Activated naive CD4-positive, alpha-beta T cell treated with anti-CD3 and anti-CD28 coated beads for 36 hours (primary cell): ENCODE data around the gene HTRA3. TPM values are rescaled to one million over a fixed set of nuclear protein-coding genes. Genes with fewer than 3 reads are reported as not detected.

ENCODE experiments used
- CTCF ChIA-PET: fragments of 350-600 bp; sonication (Branson Sonifier 250); formaldehyde crosslinking; loops from one replicate; lab custom pipeline; 2021; ENCODE audit warnings: antibody characterized with exemption; lab: Charles Lee
- DNase-seq: peaks from one replicate; pipeline ENCODE4 v3.0.0-alpha.2; 2020
- H3K27ac Mint-ChIP-seq: one replicate; pipeline ENCODE4 v1.8.0; 2021; ENCODE audit warnings: mild to moderate bottlenecking, mixed read lengths
- H3K27me3 Mint-ChIP-seq: one replicate; pipeline ENCODE4 v1.8.0; 2021; ENCODE audit warnings: low read depth, mixed read lengths
- H3K36me3 Mint-ChIP-seq: one replicate; pipeline ENCODE4 v1.8.0; 2021; ENCODE audit warnings: low read depth, mixed read lengths
- H3K4me1 Mint-ChIP-seq: one replicate; pipeline ENCODE4 v1.8.0; 2021; ENCODE audit warnings: low read depth, mixed read lengths
- H3K4me3 Mint-ChIP-seq: one replicate; pipeline ENCODE4 v1.8.0; 2021; ENCODE audit warnings: mild to moderate bottlenecking, moderate library complexity, mixed read lengths
- H3K9me3 Mint-ChIP-seq: one replicate; pipeline ENCODE4 v1.8.0; 2021; ENCODE audit warnings: mixed read lengths
- intact Hi-C: fragments of 100-400 bp; cut with micrococcal nuclease; formaldehyde crosslinking; loops from one replicate; pipeline ENCODE4 v1.15.1; 2023
- total RNA-seq, 2 experiments: library from RNA; stranded (reverse); gene quantifications; one replicate each; pipeline ENCODE4 v1.2.3, GENCODE V29; 2021

HTRA3 gene
- total RNA-seq, 2 experiments from 2014 or later, result not detected

GRCh38 chr4:8329859-8330761 is 60.6 kb downstream of the HTRA3 start:
- no peaks in the 10 kb centered on the region for H3K36me3 Mint-ChIP-seq
- DNase-seq, result no peak
- H3K27me3 Mint-ChIP-seq, result no peaks in the 10 kb centered on the region
- no peak overlapping the region for H3K27ac Mint-ChIP-seq
- peaks cover under 1% of the 10 kb centered on the region for H3K9me3 Mint-ChIP-seq
- no peak overlapping the region for H3K4me3 Mint-ChIP-seq
- CTCF ChIA-PET, result no interaction called here
- no peaks in the 10 kb centered on the region for H3K4me1 Mint-ChIP-seq
- intact Hi-C loops, result no loop called here

GRCh38 chr4:8330821-8331574 is 61.4 kb downstream of the HTRA3 start:
- H3K27me3 Mint-ChIP-seq, result no peaks in the 10 kb centered on the region
- intact Hi-C loops, result no loop called here
- DNase-seq, result no peak
- no peak overlapping the region for H3K4me3 Mint-ChIP-seq
- H3K4me1 Mint-ChIP-seq, result no peaks in the 10 kb centered on the region
- H3K36me3 Mint-ChIP-seq, result no peaks in the 10 kb centered on the region
- CTCF ChIA-PET, result no interaction called here
- H3K27ac Mint-ChIP-seq, result no peak overlapping the region
- H3K9me3 Mint-ChIP-seq, result peaks cover 8% of the 10 kb centered on the region

- Mint-ChIP-seq H3K4me1 (no peaks in the 10 kb centered on the region), H3K27ac (no peak overlapping the region)
- CTCF ChIA-PET, result no interaction called here
Observed at GRCh38 chr4:8331575-8331955, 62.0 kb downstream of the HTRA3 start.

GRCh38 chr4:8332038-8332857 is 62.7 kb downstream of the HTRA3 start:
- H3K4me3 Mint-ChIP-seq, result no peak overlapping the region

More at GRCh38 chr4:8331575-8331955, 62.0 kb downstream of the HTRA3 start:
- no peaks in the 10 kb centered on the region for H3K36me3 Mint-ChIP-seq
- no peaks in the 10 kb centered on the region for H3K27me3 Mint-ChIP-seq
- H3K9me3 Mint-ChIP-seq, result peaks cover 12% of the 10 kb centered on the region
- DNase-seq, result no peak
- no peak overlapping the region for H3K4me3 Mint-ChIP-seq
- intact Hi-C loops, result no loop called here

GRCh38 chr4:8332891-8333331 is 63.4 kb downstream of the HTRA3 start:
- CTCF ChIA-PET, result no interaction called here
- Mint-ChIP-seq H3K4me3 (no peak overlapping the region), H3K4me1 (no peaks in the 10 kb centered on the region), H3K27me3 (no peaks in the 10 kb centered on the region), H3K9me3 (peaks cover 16% of the 10 kb centered on the region), H3K36me3 (no peaks in the 10 kb centered on the region), H3K27ac (no peak overlapping the region)
- intact Hi-C loops, result no loop called here
- DNase-seq, result no peak

More at GRCh38 chr4:8332038-8332857, 62.7 kb downstream of the HTRA3 start:
- intact Hi-C loops, result no loop called here
- no peak for DNase-seq
- H3K27me3 Mint-ChIP-seq, result no peaks in the 10 kb centered on the region
- peaks cover 16% of the 10 kb centered on the region for H3K9me3 Mint-ChIP-seq
- CTCF ChIA-PET, result no interaction called here
- H3K27ac Mint-ChIP-seq, result no peak overlapping the region
- H3K4me1 Mint-ChIP-seq, result no peaks in the 10 kb centered on the region
- no peaks in the 10 kb centered on the region for H3K36me3 Mint-ChIP-seq

DNA sequence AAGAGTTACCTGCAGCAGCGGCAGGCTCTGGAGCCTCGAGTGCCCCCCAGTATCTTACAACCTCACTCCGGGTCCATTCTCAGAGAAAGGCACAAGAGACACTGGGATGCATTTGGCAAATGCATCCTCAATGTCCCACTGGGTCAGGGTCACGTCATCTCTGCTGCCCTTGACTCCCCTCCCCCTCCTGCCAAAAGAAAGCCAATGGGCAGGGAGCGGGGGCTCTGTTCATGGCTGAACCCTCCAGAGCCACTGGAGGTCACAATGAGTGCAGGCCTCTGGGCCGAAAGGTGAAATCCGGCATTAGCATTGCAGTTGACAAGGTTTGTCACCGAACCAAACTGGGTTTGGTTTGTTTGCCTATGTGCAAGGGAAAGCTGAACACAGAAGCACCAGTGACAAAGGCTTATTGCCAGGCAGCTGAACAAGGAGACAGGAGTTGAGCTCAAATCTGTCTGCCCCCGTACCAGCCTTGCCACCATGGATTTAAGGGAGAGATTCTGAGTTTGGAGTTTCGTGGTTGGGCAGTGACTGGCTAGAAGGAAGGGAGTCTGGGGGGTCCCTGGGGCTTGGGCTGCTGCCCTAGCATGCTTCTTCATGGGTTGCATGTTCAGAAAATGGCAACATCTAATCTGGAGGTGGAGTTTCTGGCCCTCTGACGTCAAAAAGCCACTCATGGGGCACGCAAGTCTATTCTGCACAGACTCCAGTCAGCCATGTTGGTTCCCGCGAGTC is 64.3 kb downstream of the HTRA3 start:
- Mint-ChIP-seq H3K9me3 (peaks cover 20% of the 10 kb centered on the region), H3K4me1 (no peaks in the 10 kb centered on the region), H3K27me3 (no peaks in the 10 kb centered on the region), H3K36me3 (no peaks in the 10 kb centered on the region), H3K27ac (no peak overlapping the region), H3K4me3 (no peak overlapping the region)
- CTCF ChIA-PET, result no interaction called here
- DNase-seq, result no peak
- intact Hi-C loops, result no loop called here

GRCh38 chr4:8334786-8335460 is 65.4 kb downstream of the HTRA3 start:
- Mint-ChIP-seq H3K4me3 (no peak overlapping the region), H3K4me1 (no peaks in the 10 kb centered on the region), H3K9me3 (peaks cover 20% of the 10 kb centered on the region), H3K27ac (no peak overlapping the region), H3K27me3 (no peaks in the 10 kb centered on the region), H3K36me3 (no peaks in the 10 kb centered on the region)
- intact Hi-C loops, result no loop called here
- no peak for DNase-seq
- CTCF ChIA-PET, result no interaction called here

DNA sequence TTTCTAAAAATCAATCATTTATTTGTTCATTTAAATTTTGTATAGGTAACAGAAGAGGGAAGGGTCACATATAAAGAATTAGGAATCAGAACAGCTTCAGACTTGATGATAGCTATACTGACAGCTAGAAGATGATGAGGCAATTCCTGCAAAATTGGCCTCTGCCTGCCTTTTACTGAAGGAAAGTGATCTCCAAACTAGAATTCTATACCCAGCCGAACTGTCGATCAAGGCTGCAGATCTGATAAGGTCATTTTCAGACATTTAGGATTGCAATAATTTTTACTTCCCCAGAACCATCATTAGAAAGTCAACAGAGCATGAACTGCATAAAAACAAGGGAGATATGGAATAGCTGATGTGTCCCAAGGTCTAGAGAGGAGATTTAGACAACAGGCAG is 66.3 kb downstream of the HTRA3 start:
- CTCF ChIA-PET, result no interaction called here
- Mint-ChIP-seq H3K4me1 (no peaks in the 10 kb centered on the region), H3K9me3 (peaks cover 20% of the 10 kb centered on the region)

GRCh38 chr4:8336412-8337075 is 67.0 kb downstream of the HTRA3 start:
- H3K27me3 Mint-ChIP-seq, result no peaks in the 10 kb centered on the region
- H3K27ac Mint-ChIP-seq, result no peak overlapping the region
- CTCF ChIA-PET, result no interaction called here
- no peaks in the 10 kb centered on the region for H3K36me3 Mint-ChIP-seq
- no peaks in the 10 kb centered on the region for H3K4me1 Mint-ChIP-seq
- peaks cover 20% of the 10 kb centered on the region for H3K9me3 Mint-ChIP-seq
- intact Hi-C loops, result no loop called here
- no peak overlapping the region for H3K4me3 Mint-ChIP-seq
- no peak for DNase-seq

More for the DNA sequence above, 66.3 kb downstream of the HTRA3 start:
- Mint-ChIP-seq H3K4me3 (no peak overlapping the region), H3K36me3 (no peaks in the 10 kb centered on the region), H3K27me3 (no peaks in the 10 kb centered on the region), H3K27ac (no peak overlapping the region)
- no peak for DNase-seq
- intact Hi-C loops, result no loop called here

GRCh38 chr4:8338351-8338961 is 68.9 kb downstream of the HTRA3 start:
- no peak for DNase-seq
- H3K27me3 Mint-ChIP-seq, result no peaks in the 10 kb centered on the region
- CTCF ChIA-PET, result no interaction called here
- H3K4me1 Mint-ChIP-seq, result no peaks in the 10 kb centered on the region
- peaks cover 20% of the 10 kb centered on the region for H3K9me3 Mint-ChIP-seq
- no peak overlapping the region for H3K27ac Mint-ChIP-seq
- intact Hi-C loops, result no loop called here
- no peak overlapping the region for H3K4me3 Mint-ChIP-seq
- H3K36me3 Mint-ChIP-seq, result no peaks in the 10 kb centered on the region
